DLD1 (cell line): ENCODE data around the gene PER1.
"Not testable (repeated sequence)": the region's sequence is repeated elsewhere in the genome, so short reads cannot be mapped to it uniquely, and the experiment has no call there.

Experiments
- in situ Hi-C: cut with HindIII; loops from 2 replicates; pipeline ENCODE4 v1.10.0; 2017; ENCODE audit warnings: low sequenced_read_pairs

The PER1 gene

GRCh38 chr17:8173056-8173870 lies 21.1 kb upstream of the PER1 start:
- in situ Hi-C loops: no loop called here

GRCh38 chr17:8170186-8170585 lies 18.0 kb upstream of the PER1 start:
- in situ Hi-C loops: not testable (repeated sequence)

- in situ Hi-C loops: no loop called here
These were observed 15.3 kb upstream of the PER1 start for GRCh38 chr17:8167526-8167925.

GRCh38 chr17:8166731-8167130 lies 14.5 kb upstream of the PER1 start:
- in situ Hi-C loops: no loop called here

GRCh38 chr17:8164815-8165131 lies 12.6 kb upstream of the PER1 start:
- in situ Hi-C loops: no loop called here

GRCh38 chr17:8163978-8164814 lies 12.0 kb upstream of the PER1 start:
- in situ Hi-C loops: no loop called here

GRCh38 chr17:8162997-8163977 lies 11.1 kb upstream of the PER1 start:
- in situ Hi-C loops: no loop called here

- in situ Hi-C loops: no loop called here
These were observed 10.2 kb upstream of the PER1 start, which contains the start of gene VAMP2 for GRCh38 chr17:8162233-8162996. VAMP2 (minus strand) TSS chr17:8162948; CDS start chr17:8162879, 69 bp downstream.

- in situ Hi-C loops: no loop called here
These were observed 9.4 kb upstream of the PER1 start for GRCh38 chr17:8161289-8162232.

GRCh38 chr17:8160741-8161221 lies 8.6 kb upstream of the PER1 start:
- in situ Hi-C loops: no loop called here

GRCh38 chr17:8160224-8160577 lies 8.0 kb upstream of the PER1 start:
- in situ Hi-C loops: no loop called here

GRCh38 chr17:8159459-8160223 lies 7.4 kb upstream of the PER1 start:
- in situ Hi-C loops: no loop called here

GRCh38 chr17:8159032-8159400 lies 6.8 kb upstream of the PER1 start:
- in situ Hi-C loops: no loop called here

- in situ Hi-C loops: no loop called here
These were observed 6.2 kb upstream of the PER1 start for GRCh38 chr17:8158267-8159031.

GRCh38 chr17:8156246-8156992 lies 4.2 kb upstream of the PER1 start:
- in situ Hi-C loops: no loop called here

- in situ Hi-C loops: no loop called here
These were observed 3.7 kb upstream of the PER1 start for GRCh38 chr17:8155996-8156245.
